Endothelial cell of umbilical vein (primary cell): ENCODE results near the gene CRIM1. TPM values are rescaled to one million over a fixed set of nuclear protein-coding genes. Genes with fewer than 3 reads are reported as not detected.

Source experiments
- BruUV-seq: library from RNA; stranded (reverse); fragments of 400-500 nt; replicated peaks from 2 replicates; lab custom pipeline; 2021; lab: Mats Ljungman, UMichigan
- CTCF ChIA-PET: fragments of 300-600, 350-600 bp; sonication (Branson Sonifier 250); formaldehyde crosslinking; loops from one replicate; lab custom pipeline; 2021; ENCODE audit warnings: antibody characterized with exemption, inconsistent platforms; lab: Charles Lee
- POLR2A ChIA-PET: fragments of 300-600, 350-600 bp; sonication (Branson Sonifier 250); formaldehyde crosslinking; loops from one replicate; lab custom pipeline; 2021; ENCODE audit warnings: antibody characterized with exemption, inconsistent platforms; lab: Charles Lee
- DNase-seq: peaks from one replicate; pipeline ENCODE4 v3.0.0-alpha.2; 2011; ENCODE audit warnings: low read depth, low spot score
- FAIRE-seq: peaks from 2 replicates; lab custom pipeline; 2011; peaks lifted over from hg19 to GRCh38; lab: Jason Lieb, UNC
- H2AFZ ChIP-seq: 2 replicates; pipeline ENCODE4 v1.6.0; 2012; ENCODE audit warnings: low read depth, low read length, control low read depth, inconsistent platforms
- H3K27ac ChIP-seq: 2 replicates; pipeline ENCODE4 v1.5.1; 2011; ENCODE audit warnings: low read depth, mild to moderate bottlenecking, control low read depth, low read length, moderate library complexity; ENCODE audit not compliant: insufficient read depth
- H3K27me3 ChIP-seq, 2 experiments: 2 replicates each; pipeline versions ENCODE4 v1.6.0 to v1.6.1; 2011; ENCODE audit warnings: low read length in 2 of 2, mixed read lengths in 1 of 2; ENCODE audit not compliant: control insufficient read depth in 2 of 2, insufficient read depth in 2 of 2
- H3K36me3 ChIP-seq, 2 experiments: 2 replicates in 1 of 2; 3 replicates in 1 of 2; pipeline ENCODE4 v1.5.1; 2011; ENCODE audit warnings: low read length in 2 of 2, mild to moderate bottlenecking in 1 of 2, moderate library complexity in 1 of 2; ENCODE audit not compliant: control insufficient read depth in 2 of 2, insufficient read depth in 2 of 2; ENCODE audit errors: extremely low read depth in 1 of 2
- H3K4me1 ChIP-seq: 3 replicates; pipeline ENCODE4 v1.5.1; 2011; ENCODE audit warnings: mild to moderate bottlenecking, low read length; ENCODE audit not compliant: control insufficient read depth, insufficient read depth; ENCODE audit errors: extremely low read depth
- H3K4me2 ChIP-seq: 2 replicates; pipeline ENCODE4 v1.6.1; 2011; ENCODE audit warnings: low read length, control low read depth, mixed read lengths; ENCODE audit not compliant: insufficient read depth
- H3K4me3 ChIP-seq, 3 experiments: fragments of 200-600 bp in 1 of 3; sonication (generic), shearing (Covaris generic) in 1 of 3; replicated peaks in 1 of 3; 2 replicates each; pipeline ENCODE4 v1.5.1; 2011 to 2016; ENCODE audit warnings: control low read depth in 3 of 3, low read length in 3 of 3, mild to moderate bottlenecking in 2 of 3, inconsistent platforms in 1 of 3, low read depth in 1 of 3, moderate library complexity in 1 of 3; ENCODE audit not compliant: insufficient read depth in 1 of 3
- H3K79me2 ChIP-seq: 2 replicates; pipeline ENCODE4 v1.6.0; 2012; ENCODE audit warnings: low read length, inconsistent platforms; ENCODE audit not compliant: control insufficient read depth, insufficient read depth
- H3K9ac ChIP-seq: replicated peaks from 2 replicates; pipeline ENCODE3; 2011; ENCODE audit warnings: low read length, control low read depth; ENCODE audit not compliant: insufficient read depth; ENCODE audit errors: extremely low read depth
- H3K9me1 ChIP-seq: replicated peaks from 3 replicates; pipeline ENCODE4 v1.6.0; 2011; ENCODE audit warnings: mild to moderate bottlenecking, low read length; ENCODE audit not compliant: control insufficient read depth, insufficient read depth; ENCODE audit errors: extremely low read depth
- H3K9me3 ChIP-seq: replicated peaks from 2 replicates; pipeline ENCODE4 v1.5.1; 2012; ENCODE audit warnings: low read length, inconsistent platforms; ENCODE audit not compliant: control insufficient read depth, insufficient read depth
- H4K20me1 ChIP-seq: replicated peaks from 2 replicates; pipeline ENCODE3; 2011; ENCODE audit warnings: mild to moderate bottlenecking, low read length; ENCODE audit not compliant: control insufficient read depth, insufficient read depth; ENCODE audit errors: extremely low read depth
- CTCF ChIP-seq, 2 donors: IDR thresholded peaks; 1 replicate in 1 of 2; 2 replicates in 1 of 2; pipeline ENCODE4 v1.5.1; 2011; ENCODE audit warnings: low read length in 2 of 2, mild to moderate bottlenecking in 2 of 2, moderate library complexity in 2 of 2, control low read depth in 1 of 2, inconsistent platforms in 1 of 2, low read depth in 1 of 2; ENCODE audit not compliant: insufficient read depth in 1 of 2; ENCODE audit errors: extremely low read depth in 1 of 2
- GATA2 ChIP-seq: IDR thresholded peaks from 2 replicates; pipeline ENCODE4 v1.7.0; 2011; ENCODE audit warnings: low read depth, mild to moderate bottlenecking, moderate library complexity, mixed read lengths, low read length; ENCODE audit not compliant: insufficient read length, insufficient read depth
- POLR2A ChIP-seq: IDR thresholded peaks from 2 replicates; pipeline ENCODE4 v1.6.1; 2012; ENCODE audit warnings: low read depth, mild to moderate bottlenecking, control low read depth, low read length
- POLR2AphosphoS5 ChIP-seq: IDR thresholded peaks from 2 replicates; pipeline ENCODE4 v1.6.1; 2012; ENCODE audit warnings: low read depth, mild to moderate bottlenecking, control low read depth, low read length, moderate library complexity; ENCODE audit not compliant: insufficient read depth
- dilution Hi-C: fragments of 300-500 bp; cut with MboI; formaldehyde crosslinking; loops from one replicate; pipeline ENCODE4 v1.15.0; 2019; ENCODE audit warnings: low sequenced_read_pairs; ENCODE audit not compliant: extremely low pct_ligation_motif_present
- intact Hi-C: fragments of 100-400 bp; cut with micrococcal nuclease; formaldehyde crosslinking; loops from one replicate; pipeline ENCODE4 v1.10.0; 2022
- polyA plus RNA-seq, 4 experiments: library from polyadenylated mRNA; depleted of rRNA in 3 of 4; stranded (reverse) in 3 of 4; unstranded in 1 of 4; fragments of >200 nt; gene quantifications; 2 replicates each; pipeline versions ENCODE4 v1.2.1 to v1.2.3, GENCODE V29; 2011 to 2012; ENCODE audit warnings: missing spikeins in 1 of 4
- total RNA-seq: library from RNA; stranded (reverse); gene quantifications from 2 replicates; pipeline ENCODE4 v1.2.3, GENCODE V29; 2021

CRIM1 gene
- total and polyA plus RNA-seq, 2 donors (not counting 3 experiments of a cell fraction or from before 2014, with no cell fraction given), result 422 to 649 TPM

DNA sequence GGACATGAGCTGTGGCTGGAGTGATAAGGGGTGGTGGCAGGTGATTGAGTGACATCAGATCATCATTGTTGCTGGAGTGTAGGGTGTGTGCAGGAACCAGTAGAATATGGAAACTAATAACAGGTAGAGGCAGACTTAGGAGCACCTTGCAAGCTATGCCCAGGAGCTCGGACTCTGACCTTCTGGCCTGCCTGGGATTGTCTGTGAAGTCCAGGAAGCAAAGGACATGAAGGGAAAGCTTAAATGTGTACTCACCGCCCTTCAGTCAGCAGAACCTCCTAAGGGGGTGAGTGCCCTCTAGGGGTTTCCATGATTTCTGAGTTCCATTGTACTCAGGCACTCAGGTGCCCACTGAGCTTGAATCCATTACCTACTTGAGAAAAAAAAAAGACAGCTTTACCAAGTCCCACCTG, 104.2 kb downstream of the CRIM1 start:
- Histone ChIP-seq H3K4me2 (no peak overlapping the region), H3K36me3 (peaks cover 17 to 21% of the 10 kb centered on the region in 2 experiments)

More for the DNA sequence above, 104.2 kb downstream of the CRIM1 start:
- intact Hi-C loops, result loop anchor here (1.0 to 10.0 kb wide), 3 partner anchors 46 to 485 kb away; no protein-coding TSS in a partner anchor
- ChIA-PET CTCF (interaction anchor here (0.6 to 6.9 kb wide), 40 partner anchors 9 to 212 kb away, joined by 3 to 70 read pairs (median 5); partner anchors contain the start of gene CRIM1), POLR2A (interaction anchor here (0.7 to 2.8 kb wide), 6 partner anchors 25 to 109 kb away, joined by 3 to 14 read pairs (median 6); partner anchors contain the start of gene CRIM1)
- FAIRE-seq, result peak; percentile 61
- no peaks in the 10 kb centered on the region for H3K27me3 ChIP-seq
- peaks cover 76% of the 10 kb centered on the region for H3K79me2 ChIP-seq
- no peaks in the 10 kb centered on the region for H3K9me1 ChIP-seq
- H4K20me1 ChIP-seq, result no peaks in the 10 kb centered on the region
- H3K27ac ChIP-seq, result peak overlapping the region; percentile 98
- no peaks in the 10 kb centered on the region for H3K9me3 ChIP-seq
- no TSS peak for BruUV-seq
- DNase-seq, result peak; percentile 78
- no peak overlapping the region for H2AFZ ChIP-seq
- peaks cover 99% of the 10 kb centered on the region for H3K4me1 ChIP-seq
- H3K9ac ChIP-seq, result no peak overlapping the region
- dilution Hi-C loops, result no loop called here
- H3K4me3 ChIP-seq, result no peak overlapping the region
- TF ChIP-seq CTCF (IDR thresholded peaks at IDR 0.05; ENCODE audit: extremely low read depth in 1 of 2, insufficient read depth in 1 of 2, low read depth in 1 of 2, low read length in 2 of 2) (peak; percentile 48 to 60), POLR2A (peak; percentile 51), GATA2 (no peak), POLR2AphosphoS5 (no peak)
